Measurements from ENCODE around the gene BUD13.

BUD13 gene

DNA sequence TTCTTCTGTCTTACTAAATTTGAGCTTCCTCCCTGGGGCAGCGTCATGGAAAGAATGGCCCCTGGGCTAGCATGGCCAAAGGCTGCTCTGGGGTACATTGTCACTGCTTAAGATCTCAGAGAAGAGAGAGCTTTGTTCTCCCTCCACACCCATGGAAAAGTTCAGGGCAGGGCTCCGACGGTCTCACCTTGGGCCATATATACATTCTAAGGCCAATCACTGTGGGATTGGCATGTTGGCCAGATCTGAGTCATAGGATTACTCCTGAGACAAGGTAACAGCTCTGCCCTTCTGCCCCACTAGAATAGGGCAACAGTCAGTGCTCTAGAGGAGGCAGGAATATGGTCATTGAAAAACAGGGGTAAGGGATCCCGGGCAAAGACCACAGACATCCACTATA is 56.2 kb downstream of the BUD13 start:
- no peak for DNase-seq (ENCODE audit: low read depth in 2 of 2)

DNA sequence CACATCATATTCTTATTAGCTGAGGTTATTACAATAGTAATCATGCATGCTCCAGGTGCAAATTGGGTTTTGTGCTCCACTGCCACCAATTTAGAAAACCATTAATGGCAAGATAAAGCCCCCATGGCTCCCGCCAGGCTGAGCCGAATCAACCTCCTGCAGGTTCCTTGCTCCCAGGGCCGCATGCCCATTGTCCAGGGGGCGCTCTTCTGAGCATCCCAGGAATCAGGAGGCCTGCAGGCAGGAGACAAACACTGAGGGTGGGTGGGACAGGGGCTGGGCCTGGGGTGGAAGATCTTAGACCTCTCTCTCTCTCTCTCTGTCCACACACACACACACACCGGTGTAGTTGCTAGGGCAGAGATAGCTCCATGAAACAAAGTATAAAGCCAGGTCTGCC is 57.4 kb downstream of the BUD13 start:
- no peak for DNase-seq (ENCODE audit: low read depth in 2 of 2)

DNA sequence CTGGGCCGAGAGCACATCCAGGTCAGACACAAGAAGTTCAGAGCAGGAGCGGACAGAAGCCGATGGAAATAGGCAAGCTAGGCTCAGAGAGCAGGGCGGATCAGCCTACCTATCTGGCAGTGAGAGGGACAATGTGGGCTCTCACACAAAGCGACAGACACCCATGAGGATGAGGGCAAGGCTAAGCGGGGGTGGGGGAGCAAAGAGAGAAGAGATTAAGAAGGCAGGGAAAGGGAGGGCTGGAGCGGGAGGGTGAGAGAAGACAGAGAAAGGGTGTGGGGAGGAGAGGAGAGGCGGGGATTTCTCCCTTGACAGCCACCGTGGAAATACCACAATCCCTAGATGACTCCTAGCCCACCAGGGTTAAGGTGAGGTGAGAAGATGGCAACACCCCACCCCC is 57.9 kb downstream of the BUD13 start:
- DNase-seq (ENCODE audit: low read depth in 2 of 2), result no peak

DNA sequence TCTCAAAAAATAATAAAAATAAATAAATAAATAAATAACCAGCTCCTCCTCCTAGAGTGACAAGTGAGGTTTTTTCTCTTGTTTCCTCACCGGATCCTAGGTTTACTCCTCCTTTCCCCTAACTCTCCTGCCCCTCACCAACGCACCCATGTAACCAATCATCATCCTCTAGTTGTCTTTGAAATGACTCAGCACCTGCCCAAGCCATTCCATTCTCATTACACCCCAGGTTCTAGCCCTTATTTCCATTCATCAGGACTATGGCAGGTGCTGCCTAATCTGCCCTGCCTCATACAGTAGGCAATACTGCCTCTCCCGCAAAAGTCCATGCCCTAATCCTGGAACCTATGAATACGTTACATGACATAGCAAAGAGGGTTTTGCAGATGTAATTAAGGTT is 60.4 kb downstream of the BUD13 start:
- no peak for DNase-seq (ENCODE audit: low read depth in 2 of 2)

DNA sequence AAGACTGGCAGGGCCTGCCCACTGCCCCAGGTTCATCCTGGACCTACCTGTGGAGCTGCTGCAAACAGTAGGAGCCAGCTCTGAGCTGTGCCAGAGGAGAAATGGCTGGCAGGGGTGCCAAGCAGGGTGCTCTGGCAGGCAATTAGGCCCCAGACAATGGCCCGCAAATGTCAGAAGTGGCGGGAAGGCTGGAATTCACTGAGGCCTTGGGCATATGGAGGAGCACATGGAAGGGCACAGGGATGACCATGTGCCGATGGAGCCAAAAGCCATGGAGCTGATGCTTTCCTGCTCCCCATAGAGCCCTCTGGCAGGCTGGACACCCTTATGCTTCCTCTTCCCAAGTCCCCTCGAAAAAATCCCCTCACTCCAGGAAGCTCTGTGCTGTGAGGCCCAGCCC is 62.0 kb downstream of the BUD13 start:
- DNase-seq (ENCODE audit: low read depth in 2 of 2), result no peak

DNA sequence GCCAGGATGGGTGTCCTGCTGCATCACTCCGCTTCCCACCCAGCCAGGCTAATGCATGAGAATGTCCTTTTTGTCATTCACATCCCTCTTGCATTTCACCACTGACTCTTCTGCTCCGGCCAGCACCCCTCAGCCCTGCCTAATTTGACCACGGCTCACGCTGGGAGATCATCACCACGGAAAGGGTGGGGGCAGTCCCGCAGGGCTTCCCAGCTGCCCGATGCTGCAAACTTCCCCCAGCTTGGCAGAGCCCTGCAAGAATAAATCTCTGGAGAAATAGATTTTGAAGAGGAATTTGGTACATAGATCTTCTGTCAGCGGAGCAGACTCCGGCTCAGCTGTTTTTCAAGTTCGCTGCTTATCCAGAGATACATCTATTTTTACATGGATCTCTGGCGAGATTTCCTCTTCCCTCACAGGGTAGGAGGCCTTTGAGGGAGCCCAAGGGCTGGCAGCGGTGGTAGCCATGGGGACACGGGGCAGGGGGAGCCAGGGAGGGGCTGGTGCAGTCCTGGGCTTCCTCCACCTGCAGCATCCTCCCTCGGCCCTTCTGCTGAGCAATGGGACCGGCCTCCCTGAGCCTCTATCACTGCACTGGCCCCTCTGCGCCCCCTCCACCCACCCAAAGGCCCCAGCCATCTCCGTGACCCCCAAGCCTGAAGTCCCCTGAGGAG is 62.6 kb downstream of the BUD13 start:
- DNase-seq (ENCODE audit: low read depth in 2 of 2), result no peak

DNA sequence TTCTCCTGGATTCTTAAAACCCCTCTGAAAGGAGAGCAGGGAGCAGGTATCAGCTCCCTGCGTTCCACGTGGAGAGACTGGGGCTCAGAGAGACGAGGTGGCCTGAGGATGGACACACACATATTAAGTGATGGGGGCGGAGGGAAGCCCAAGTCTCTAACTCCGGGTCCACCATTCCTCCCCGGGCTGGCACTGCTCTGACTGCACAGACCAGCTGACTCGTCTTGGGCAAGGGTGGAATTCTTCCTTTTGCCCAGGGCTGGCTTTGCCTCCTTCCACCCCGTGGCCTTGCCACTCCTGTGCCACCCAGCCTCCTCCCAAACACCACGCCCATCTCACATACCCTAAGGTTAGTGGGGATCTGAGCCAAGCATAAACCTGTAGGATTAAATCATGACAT is 65.0 kb downstream of the BUD13 start:
- no peak for DNase-seq (ENCODE audit: low read depth in 2 of 2)

DNA sequence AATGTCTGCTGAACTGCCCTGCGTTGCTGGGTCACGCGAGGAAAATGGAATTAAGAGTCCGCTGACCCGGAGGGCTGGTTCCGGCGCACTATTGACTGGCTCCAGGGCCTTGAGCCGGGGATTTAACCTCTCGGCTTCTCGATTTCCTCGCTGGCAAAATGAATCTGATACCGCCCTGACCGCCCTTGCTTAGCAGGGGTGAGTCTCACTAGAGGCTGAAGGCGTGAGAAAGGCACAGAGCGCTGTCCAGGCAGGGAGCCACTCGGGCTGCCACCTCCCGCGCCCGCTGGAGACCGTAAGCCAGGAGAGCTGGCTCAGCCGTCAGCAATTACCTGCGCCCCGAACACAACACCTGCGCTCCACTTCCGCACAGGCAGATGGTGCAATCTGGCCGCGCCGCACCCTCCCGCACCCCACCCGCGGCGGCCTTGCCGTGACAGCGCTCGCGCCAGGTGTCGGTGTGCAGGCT is 65.6 kb downstream of the BUD13 start:
- DNase-seq (ENCODE audit: low read depth in 2 of 2), result no peak

DNA sequence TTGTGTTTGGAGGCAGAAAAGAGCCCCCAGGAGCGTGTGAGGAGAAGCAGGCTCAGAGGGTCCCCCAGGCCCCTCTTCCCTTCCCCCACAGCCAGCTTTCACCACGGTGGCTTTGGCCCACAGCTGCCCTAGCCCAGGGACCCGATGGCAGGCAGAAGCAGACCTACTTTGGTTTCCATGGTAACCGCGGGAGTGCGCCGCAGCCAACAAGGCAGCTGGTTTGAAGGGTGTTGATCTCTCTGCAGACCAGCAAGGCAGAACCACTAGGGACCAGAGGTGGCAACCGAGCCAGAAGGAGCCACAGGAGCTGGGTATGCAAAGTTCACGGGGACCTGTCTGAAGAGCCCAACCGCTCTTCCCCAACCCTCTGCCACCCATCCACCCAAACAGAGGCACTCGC is 69.4 kb downstream of the BUD13 start:
- DNase-seq (ENCODE audit: low read depth in 2 of 2), result no peak

DNA sequence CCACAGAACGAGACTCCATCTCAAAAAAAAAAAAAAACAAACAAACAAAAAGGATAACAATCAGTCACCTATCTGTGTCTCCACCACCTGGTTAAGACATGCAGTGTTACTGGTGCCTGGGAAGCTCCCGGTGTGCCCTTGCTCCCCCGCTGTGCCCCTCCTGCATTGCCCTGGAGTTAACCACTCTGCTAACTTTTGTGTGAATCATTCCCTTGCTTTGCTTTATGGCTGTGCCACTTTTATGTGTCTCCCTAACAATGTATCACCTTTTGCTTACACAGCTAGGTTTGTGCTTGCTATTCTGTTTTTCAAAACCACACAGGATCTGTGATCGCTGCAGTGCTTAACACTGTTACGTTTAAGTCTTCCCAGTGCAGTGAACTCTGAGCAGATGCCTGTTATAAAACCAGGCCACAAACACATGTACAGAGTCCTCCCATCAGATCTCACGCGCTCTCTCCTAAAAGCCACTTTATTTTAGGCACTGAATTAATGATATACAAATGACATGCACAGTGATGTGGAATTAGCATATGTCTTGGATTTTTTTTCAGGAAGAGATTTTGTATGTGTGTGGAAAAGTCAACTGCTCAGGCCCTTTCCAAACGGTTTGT is 69.9 kb downstream of the BUD13 start:
- no peak for DNase-seq (ENCODE audit: low read depth in 2 of 2)

DNA sequence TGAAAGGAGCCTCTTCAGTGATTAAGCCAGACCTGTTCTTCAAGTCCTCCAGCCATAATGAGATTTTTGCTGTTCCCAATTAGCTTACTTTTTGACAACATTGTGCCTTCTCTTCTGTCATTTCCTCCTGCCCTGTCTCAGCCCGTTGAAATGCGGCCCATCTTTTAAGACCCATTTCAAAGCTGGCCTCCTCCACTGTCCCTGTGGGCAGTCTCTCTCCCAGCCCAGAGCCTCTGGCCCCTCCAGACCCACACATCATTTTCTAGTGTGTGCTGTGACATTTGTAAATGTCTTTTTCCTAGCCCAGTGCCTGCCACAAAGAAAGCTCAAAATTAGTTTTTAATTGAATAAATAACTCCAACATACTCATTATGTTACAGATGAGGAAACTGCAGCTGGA is 70.9 kb downstream of the BUD13 start:
- no peak for DNase-seq (ENCODE audit: low read depth in 2 of 2)

DNA sequence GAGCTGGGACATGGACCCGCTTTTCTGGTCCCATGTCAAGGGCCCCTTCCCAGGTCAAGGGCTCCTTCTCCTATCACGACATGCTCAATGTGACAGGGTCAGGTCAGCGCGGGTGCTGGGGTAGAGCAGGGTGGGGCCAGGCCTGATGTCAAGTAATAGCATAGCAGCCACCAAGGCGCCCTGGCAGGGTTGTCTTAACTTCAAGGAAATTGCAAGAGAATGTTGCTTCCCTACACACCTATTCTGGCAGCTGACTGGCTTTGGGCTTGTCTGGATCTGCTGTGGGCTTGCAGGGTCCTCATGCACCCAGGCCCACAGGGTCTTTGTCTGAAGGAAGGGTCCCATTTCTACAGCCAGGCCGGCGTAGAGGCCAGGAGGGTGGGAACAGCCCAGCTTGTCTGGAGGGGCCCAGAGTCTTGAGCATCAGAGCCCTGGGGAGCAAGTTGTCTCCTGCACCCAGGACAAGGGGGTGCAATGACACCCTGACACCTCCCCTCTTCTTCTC is 71.4 kb downstream of the BUD13 start:
- DNase-seq (ENCODE audit: low read depth in 2 of 2), result no peak

DNA sequence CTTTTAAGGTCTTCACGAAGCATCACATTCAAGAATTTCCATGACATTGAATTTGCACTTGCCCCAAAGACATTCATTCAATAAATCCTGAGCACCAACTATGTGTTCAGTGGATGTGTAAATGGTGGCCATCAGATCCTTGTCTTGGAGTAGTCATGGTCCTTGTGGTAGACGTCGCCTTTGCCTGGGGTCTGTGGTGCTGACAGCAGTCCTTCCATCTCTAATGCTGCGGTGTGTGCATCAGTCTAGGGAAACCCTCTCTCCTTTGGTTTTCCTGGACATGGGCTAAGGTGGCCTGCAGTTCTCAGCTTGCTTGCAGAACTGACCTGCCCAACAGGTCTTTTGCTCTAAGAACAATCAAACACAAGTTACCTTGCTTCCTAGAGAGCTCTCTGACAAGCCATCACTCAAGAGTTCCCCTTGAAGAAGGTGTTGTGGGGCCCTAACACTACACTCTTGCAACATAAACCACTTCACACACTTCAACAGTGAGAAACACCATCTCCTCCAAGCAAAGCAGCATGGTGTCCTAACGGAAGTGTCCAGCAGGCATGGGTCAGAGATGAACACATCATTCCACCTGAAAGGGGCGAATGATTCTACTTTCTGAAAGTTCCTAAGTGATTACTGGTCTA is 72.1 kb downstream of the BUD13 start:
- no peak for DNase-seq (ENCODE audit: low read depth in 2 of 2)

All from stimulated activated CD4-positive, alpha-beta T cell treated with anti-CD3 and anti-CD28 coated beads, Interleukin-12 subunit alpha, Interleukin-12 subunit beta, amount 100 ng/mL, for 24 hours (primary cell).